OCI-LY1 (cell line): Measurements from ENCODE around the gene RARG.

Experiments used
- H2AFZ ChIP-seq: fragments of 200-600 bp; sonication (generic), shearing (Covaris generic); 2 replicates; pipeline ENCODE4 v1.6.0; 2014; ENCODE audit warnings: antibody characterized with exemption, mild to moderate bottlenecking, low read length
- H3F3A ChIP-seq: fragments of 200-600 bp; sonication (generic), shearing (Covaris generic); 2 replicates; pipeline ENCODE4 v1.6.0; 2014; ENCODE audit warnings: mild to moderate bottlenecking, antibody characterized with exemption, low read length, moderate library complexity; ENCODE audit not compliant: insufficient read depth
- H3K27ac ChIP-seq: fragments of 200-600 bp; sonication (generic); 2 replicates; pipeline ENCODE4 v1.5.1; 2014; ENCODE audit warnings: low read length, mixed run types, mild to moderate bottlenecking, low read depth; ENCODE audit not compliant: poor library complexity, severe bottlenecking
- H3K27me3 ChIP-seq: fragments of 200-600 bp; sonication (generic); 2 replicates; pipeline ENCODE4 v1.6.0; 2014; ENCODE audit warnings: antibody characterized with exemption, mild to moderate bottlenecking, low read length, moderate library complexity; ENCODE audit not compliant: insufficient read depth
- H3K36me3 ChIP-seq: fragments of 200-600 bp; sonication (generic); 2 replicates; pipeline ENCODE4 v1.6.1; 2014; ENCODE audit warnings: mild to moderate bottlenecking, antibody characterized with exemption, low read length, moderate library complexity, mixed read lengths; ENCODE audit not compliant: insufficient read depth
- H3K4me1 ChIP-seq: fragments of 200-600 bp; sonication (generic); 2 replicates; pipeline ENCODE4 v1.5.1; 2014; ENCODE audit warnings: mild to moderate bottlenecking, low read length, moderate library complexity; ENCODE audit not compliant: insufficient read depth, severe bottlenecking
- H3K4me2 ChIP-seq: fragments of 200-600 bp; sonication (generic), shearing (Covaris generic); 2 replicates; pipeline ENCODE4 v1.6.1; 2014; ENCODE audit warnings: low read length
- H3K4me3 ChIP-seq: fragments of 200-600 bp; sonication (generic); 2 replicates; pipeline ENCODE4 v1.5.1; 2014; ENCODE audit warnings: low read length, low read depth, mild to moderate bottlenecking, mixed read lengths; ENCODE audit not compliant: poor library complexity, severe bottlenecking
- H3K79me2 ChIP-seq: fragments of 200-600 bp; shearing (Covaris generic); 2 replicates; pipeline ENCODE4 v1.6.1; 2016; ENCODE audit warnings: mixed run types, low read length, mixed read lengths; ENCODE audit not compliant: insufficient read depth
- H3K9ac ChIP-seq: fragments of 200-600 bp; sonication (generic), shearing (Covaris generic); 2 replicates; pipeline ENCODE4 v1.6.1; 2014; ENCODE audit warnings: mild to moderate bottlenecking, low read length, mixed read lengths
- H3K9me2 ChIP-seq: fragments of 200-600 bp; sonication (generic), shearing (Covaris generic); 2 replicates; pipeline ENCODE4 v1.6.1; 2014; ENCODE audit warnings: low read depth, mild to moderate bottlenecking, low read length, mixed read lengths
- H3K9me3 ChIP-seq: fragments of 200-600 bp; shearing (Covaris generic); 2 replicates; pipeline ENCODE4 v1.6.1; 2014; ENCODE audit warnings: low read length, mixed read lengths
- H4K20me1 ChIP-seq: fragments of 200-600 bp; sonication (generic), shearing (Covaris generic); 2 replicates; pipeline ENCODE4 v1.6.0; 2016; ENCODE audit warnings: mild to moderate bottlenecking, low read length; ENCODE audit not compliant: insufficient read depth
- CTCF ChIP-seq: fragments of 200-600 bp; sonication (generic), shearing (Covaris generic); IDR thresholded peaks from 2 replicates; pipeline ENCODE4 v1.5.1; 2017; ENCODE audit warnings: mild to moderate bottlenecking, antibody characterized with exemption, low read length, moderate library complexity, mixed read lengths
- EZH2 ChIP-seq: fragments of 200-600 bp; sonication (generic), shearing (Covaris generic); IDR thresholded peaks from 2 replicates; pipeline ENCODE4 v1.8.0; 2017; ENCODE audit warnings: borderline replicate concordance, mixed run types, mild to moderate bottlenecking, antibody characterized with exemption, low read length, moderate library complexity, mixed read lengths

The RARG gene

DNA sequence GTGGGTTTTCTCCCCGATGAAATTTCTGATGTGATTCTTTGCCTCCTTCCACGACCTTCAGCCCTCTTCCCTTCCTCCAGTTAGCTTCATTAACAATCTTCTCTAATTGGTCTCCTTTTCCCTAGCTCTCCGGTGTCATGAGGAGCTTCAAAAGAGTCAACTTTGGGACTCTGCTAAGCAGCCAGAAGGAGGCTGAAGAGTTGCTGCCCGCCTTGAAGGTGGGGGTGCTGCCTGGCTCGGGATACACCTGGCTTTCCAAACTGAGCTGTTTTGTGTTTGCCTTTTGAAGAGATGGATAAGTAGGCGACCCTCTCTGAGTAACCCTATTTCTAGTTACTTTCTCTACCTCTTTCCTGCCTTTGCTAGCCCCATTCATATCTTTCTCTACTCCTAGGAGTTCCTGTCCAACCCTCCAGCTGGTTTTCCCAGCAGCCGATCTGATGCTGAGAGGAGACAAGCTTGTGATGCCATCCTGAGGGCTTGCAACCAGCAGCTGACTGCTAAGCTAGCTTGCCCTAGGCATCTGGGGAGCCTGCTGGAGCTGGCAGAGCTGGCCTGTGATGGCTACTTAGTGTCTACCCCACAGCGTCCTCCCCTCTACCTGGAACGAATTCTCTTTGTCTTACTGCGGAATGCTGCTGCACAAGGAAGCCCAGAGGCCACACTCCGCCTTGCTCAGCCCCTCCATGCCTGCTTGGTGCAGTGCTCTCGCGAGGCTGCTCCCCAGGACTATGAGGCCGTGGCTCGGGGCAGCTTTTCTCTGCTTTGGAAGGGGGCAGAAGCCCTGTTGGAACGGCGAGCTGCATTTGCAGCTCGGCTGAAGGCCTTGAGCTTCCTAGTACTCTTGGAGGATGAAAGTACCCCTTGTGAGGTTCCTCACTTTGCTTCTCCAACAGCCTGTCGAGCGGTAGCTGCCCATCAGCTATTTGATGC, 36.9 kb upstream of the RARG start:
- no peaks in the 10 kb centered on the region for H3F3A ChIP-seq
- H3K27ac ChIP-seq, result peak overlapping the region; percentile 33
- H3K9me2 ChIP-seq, result no peaks in the 10 kb centered on the region
- peak overlapping the region; percentile 80 for H3K9ac ChIP-seq
- no peak overlapping the region for H2AFZ ChIP-seq
- no peaks in the 10 kb centered on the region for H3K9me3 ChIP-seq
- H3K79me2 ChIP-seq, result no peaks in the 10 kb centered on the region
- H3K36me3 ChIP-seq, result peaks cover 32% of the 10 kb centered on the region; the same call in 1 of the 2 replicates
- no peaks in the 10 kb centered on the region for H4K20me1 ChIP-seq
- peak overlapping the region; percentile 75 for H3K4me3 ChIP-seq
- no peak for TF ChIP-seq CTCF
- TF ChIP-seq EZH2, result no peak
- H3K27me3 ChIP-seq, result no peaks in the 10 kb centered on the region
- H3K4me2 ChIP-seq, result peak overlapping the region; percentile 74
- H3K4me1 ChIP-seq, result peaks cover 29% of the 10 kb centered on the region

GRCh38 chr12:53267999-53268629, 36.1 kb upstream of the RARG start, which contains the start of gene ESPL1:
Gene ESPL1 (plus strand): TSS chr12:53268299. CDS start chr12:53268767, 468 bp downstream.
- no peaks in the 10 kb centered on the region for H3K9me2 ChIP-seq
- H3K27me3 ChIP-seq, result no peaks in the 10 kb centered on the region
- peak within 1 kb of the TSS; percentile 74 for H3K4me2 ChIP-seq
- peak within 1 kb of the TSS; percentile 33 for H3K27ac ChIP-seq
- no peaks in the 10 kb centered on the region for H3K79me2 ChIP-seq
- TF ChIP-seq CTCF (peak; percentile 69), EZH2 (no peak)
- no peaks in the 10 kb centered on the region for H3K9me3 ChIP-seq
- peak within 1 kb of the TSS; percentile 75 for H3K4me3 ChIP-seq
- H2AFZ ChIP-seq, result peak within 1 kb of the TSS; percentile 61; the same call in 1 of the 2 replicates
- no peaks in the 10 kb centered on the region for H3F3A ChIP-seq
- peaks cover 31% of the 10 kb centered on the region; the same call in 1 of the 2 replicates for H3K36me3 ChIP-seq
- peak within 1 kb of the TSS; percentile 80 for H3K9ac ChIP-seq
- no peaks in the 10 kb centered on the region for H4K20me1 ChIP-seq
- H3K4me1 ChIP-seq, result peaks cover 29% of the 10 kb centered on the region

DNA sequence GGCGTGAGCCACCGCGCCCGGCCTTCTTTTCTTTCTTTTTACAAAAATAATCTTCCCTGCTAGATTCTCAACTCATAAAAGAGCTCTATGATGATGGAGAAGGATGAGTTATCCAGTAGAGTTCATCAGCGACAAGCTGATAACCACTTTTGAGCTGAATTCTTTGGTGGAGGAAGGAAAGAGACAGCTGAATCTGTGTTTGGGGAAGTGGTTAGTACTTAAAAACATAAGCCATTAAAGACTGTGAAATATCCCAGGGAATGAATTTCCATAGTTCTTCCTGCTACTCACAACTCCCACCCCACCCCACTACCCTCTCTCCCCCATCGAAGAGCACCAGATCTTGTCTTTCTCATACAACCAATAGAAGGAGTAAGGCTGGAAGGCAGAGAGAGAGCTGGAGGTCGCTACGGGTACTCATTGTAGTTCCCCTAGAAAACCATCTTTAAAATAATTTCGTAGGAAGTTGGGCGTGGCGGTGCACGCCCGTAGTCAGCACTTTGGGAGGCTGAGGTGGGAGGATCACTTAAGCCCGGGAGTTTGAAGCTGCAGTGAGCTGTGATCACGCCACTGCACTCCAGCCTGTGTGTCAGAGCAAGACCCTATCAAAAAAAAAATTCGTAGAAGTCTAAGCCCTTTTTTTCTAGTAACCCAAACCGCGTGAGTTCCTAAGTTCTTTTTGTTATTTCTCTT, 35.4 kb upstream of the RARG start:
- no peaks in the 10 kb centered on the region for H3K9me2 ChIP-seq
- no peaks in the 10 kb centered on the region for H3K79me2 ChIP-seq
- H3K27ac ChIP-seq, result no peak overlapping the region
- TF ChIP-seq EZH2, result no peak
- no peak for TF ChIP-seq CTCF
- H3K27me3 ChIP-seq, result no peaks in the 10 kb centered on the region
- H3K4me2 ChIP-seq, result peak overlapping the region; percentile 74
- H4K20me1 ChIP-seq, result no peaks in the 10 kb centered on the region
- no peaks in the 10 kb centered on the region for H3F3A ChIP-seq
- peak overlapping the region; percentile 61; the same call in 1 of the 2 replicates for H2AFZ ChIP-seq
- peaks cover 26% of the 10 kb centered on the region; the same call in 1 of the 2 replicates for H3K36me3 ChIP-seq
- no peaks in the 10 kb centered on the region for H3K9me3 ChIP-seq
- peak overlapping the region; percentile 75 for H3K4me3 ChIP-seq
- peaks cover 29% of the 10 kb centered on the region for H3K4me1 ChIP-seq
- H3K9ac ChIP-seq, result peak overlapping the region; percentile 80
